Smooth muscle cell (in vitro differentiated cells): ENCODE results near the gene ERGIC2. TPM values are rescaled to one million over a fixed set of nuclear protein-coding genes. Genes with fewer than 3 reads are reported as not detected.

Experiments used
- DNase-seq: peaks from one replicate; lab custom pipeline; 2025; ENCODE audit not compliant: unreplicated experiment; lab: John Stamatoyannopoulos, UW
- H2AFZ ChIP-seq: fragments of 200-600 bp; sonication (generic); 2 replicates; pipeline ENCODE4 v1.6.0; 2016; ENCODE audit warnings: antibody characterized with exemption, low read depth, mild to moderate bottlenecking
- H3F3A ChIP-seq: fragments of 200-600 bp; sonication (generic); 2 replicates; pipeline ENCODE4 v1.6.0; 2017; ENCODE audit warnings: antibody characterized with exemption, low read depth
- H3K27ac ChIP-seq: fragments of 200-600 bp; sonication (generic); 2 replicates; pipeline ENCODE4 v1.5.1; 2016; ENCODE audit warnings: low read depth, mild to moderate bottlenecking
- H3K27me3 ChIP-seq: fragments of 200-600 bp; sonication (generic); 2 replicates; pipeline ENCODE4 v1.6.1; 2016; ENCODE audit warnings: low read depth, mild to moderate bottlenecking
- H3K36me3 ChIP-seq: fragments of 200-600 bp; sonication (generic); 2 replicates; pipeline ENCODE4 v1.5.1; 2016; ENCODE audit warnings: low read depth
- H3K4me1 ChIP-seq: fragments of 200-600 bp; sonication (generic); 2 replicates; pipeline ENCODE4 v1.5.1; 2016; ENCODE audit warnings: low read depth
- H3K4me2 ChIP-seq: fragments of 200-600 bp; sonication (generic); 2 replicates; pipeline ENCODE4 v1.6.0; 2016; ENCODE audit warnings: mild to moderate bottlenecking
- H3K4me3 ChIP-seq: fragments of 200-600 bp; sonication (generic); 2 replicates; pipeline ENCODE4 v1.5.1; 2016; ENCODE audit warnings: mild to moderate bottlenecking
- H3K79me2 ChIP-seq: fragments of 200-600 bp; sonication (generic); 2 replicates; pipeline ENCODE4 v1.6.0; 2016; ENCODE audit warnings: low read depth, mild to moderate bottlenecking
- H3K9ac ChIP-seq: fragments of 200-600 bp; sonication (generic); 2 replicates; pipeline ENCODE4 v1.6.0; 2016; ENCODE audit warnings: low read depth
- H3K9me3 ChIP-seq: fragments of 200-600 bp; sonication (generic); replicated peaks from 2 replicates; pipeline ENCODE4 v1.5.1; 2016; ENCODE audit warnings: low read depth
- H4K20me1 ChIP-seq: fragments of 200-600 bp; sonication (generic); 2 replicates; pipeline ENCODE4 v1.6.0; 2016; ENCODE audit warnings: low read depth
- WGBS: methylation state at CpG from one replicate; pipeline ENCODE4 v1.1.7; 2016; ENCODE audit warnings: low lambda C conversion rate; 5-methylcytosine and 5-hydroxymethylcytosine counted together
- polyA plus RNA-seq: library from polyadenylated mRNA; unstranded; fragments of >200 nt; fragmentation: Nextera tagmentation; extraction: Ambion mirVana; gene quantifications from 2 replicates; pipeline ENCODE4 v1.2.1, GENCODE V29; 2016
- total RNA-seq: library from RNA; depleted of rRNA; stranded (reverse); fragments of >200 nt; gene quantifications from 2 replicates; pipeline ENCODE4 v1.2.3, GENCODE V29; 2014
- TF ChIP-seq, protein P1 (sequence below): fragments of 200-600 bp; sonication (generic); IDR thresholded peaks from 2 replicates; pipeline ENCODE4 v1.5.1; 2017; ENCODE audit warnings: borderline replicate concordance, mild to moderate bottlenecking, antibody characterized with exemption; ENCODE audit not compliant: insufficient read depth, poor library complexity, severe bottlenecking

The ERGIC2 gene, protein sequence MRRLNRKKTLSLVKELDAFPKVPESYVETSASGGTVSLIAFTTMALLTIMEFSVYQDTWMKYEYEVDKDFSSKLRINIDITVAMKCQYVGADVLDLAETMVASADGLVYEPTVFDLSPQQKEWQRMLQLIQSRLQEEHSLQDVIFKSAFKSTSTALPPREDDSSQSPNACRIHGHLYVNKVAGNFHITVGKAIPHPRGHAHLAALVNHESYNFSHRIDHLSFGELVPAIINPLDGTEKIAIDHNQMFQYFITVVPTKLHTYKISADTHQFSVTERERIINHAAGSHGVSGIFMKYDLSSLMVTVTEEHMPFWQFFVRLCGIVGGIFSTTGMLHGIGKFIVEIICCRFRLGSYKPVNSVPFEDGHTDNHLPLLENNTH
- total RNA-seq (121 and 152 TPM in 2 replicates), polyA plus RNA-seq (139 and 177 TPM in 2 replicates)

DNA sequence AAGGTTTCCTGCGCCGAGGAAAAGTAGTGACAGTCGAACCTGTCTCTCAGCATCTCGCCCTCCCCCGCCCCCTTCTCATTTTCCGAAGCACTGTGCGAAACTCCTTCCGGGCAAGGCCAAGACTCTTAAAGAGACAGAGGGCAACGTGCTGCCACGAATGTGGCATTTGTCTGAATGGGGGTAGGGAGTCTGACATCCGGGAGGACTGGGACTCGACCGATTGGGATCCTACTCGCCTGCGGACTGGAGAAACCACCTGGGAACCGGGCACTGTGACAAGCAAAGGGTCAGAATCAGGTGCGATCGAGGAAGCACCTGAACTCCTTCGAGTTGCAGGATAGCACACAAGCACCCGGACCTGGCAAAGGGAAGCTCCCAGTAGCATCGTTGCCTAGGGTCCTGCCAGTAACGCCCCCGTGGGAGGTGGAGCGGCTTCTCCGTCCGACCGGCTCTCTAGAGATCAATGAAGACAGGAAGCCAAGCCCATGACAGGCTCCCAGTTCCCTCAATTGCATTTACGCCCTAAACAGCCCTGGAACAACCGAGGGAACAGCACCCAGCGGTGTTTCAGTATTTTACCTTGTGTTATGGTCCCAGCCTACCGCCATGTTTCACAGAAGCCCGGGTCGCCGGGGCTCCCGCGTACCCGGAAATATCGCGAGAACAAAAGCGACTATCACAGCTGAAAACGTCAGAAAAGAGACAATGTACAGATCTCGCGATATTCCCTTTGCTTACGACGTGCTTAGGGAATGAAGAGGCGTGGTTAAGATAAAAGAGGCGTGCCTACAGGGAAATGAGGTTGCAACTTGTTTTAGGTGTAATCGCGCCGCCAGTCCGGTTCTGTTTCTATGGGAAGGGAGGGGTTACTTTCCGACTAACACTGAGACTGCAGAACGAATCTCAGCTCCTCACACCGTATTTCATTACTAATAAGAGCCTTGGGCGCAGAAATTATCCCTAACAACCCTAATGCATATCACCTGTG is at the start of gene ERGIC2:
TSS of gene ERGIC2 (minus strand) at position 637 of the 988 bp plus-strand sequence. CDS start 9,539 bp downstream, outside the sequence.
- Histone ChIP-seq H3F3A (no peaks in the 10 kb centered on the region), H3K4me1 (peaks cover 10% of the 10 kb centered on the region), H3K9ac (peak within 1 kb of the TSS; percentile 98), H3K4me3 (peak within 1 kb of the TSS; percentile 83), H3K9me3 (no peaks in the 10 kb centered on the region), H3K27ac (peak within 1 kb of the TSS; percentile 95), H2AFZ (peak within 1 kb of the TSS; percentile 99), H3K79me2 (peaks cover 47% of the 10 kb centered on the region), H3K36me3 (no peaks in the 10 kb centered on the region), H3K27me3 (no peaks in the 10 kb centered on the region), H4K20me1 (peaks cover 9% of the 10 kb centered on the region), H3K4me2 (peak within 1 kb of the TSS; percentile 92)
- WGBS, result under 1% methylated on average over 55 of the region's 55 CpGs
- peak; percentile 65 for DNase-seq
- TF ChIP-seq, protein P1, sequence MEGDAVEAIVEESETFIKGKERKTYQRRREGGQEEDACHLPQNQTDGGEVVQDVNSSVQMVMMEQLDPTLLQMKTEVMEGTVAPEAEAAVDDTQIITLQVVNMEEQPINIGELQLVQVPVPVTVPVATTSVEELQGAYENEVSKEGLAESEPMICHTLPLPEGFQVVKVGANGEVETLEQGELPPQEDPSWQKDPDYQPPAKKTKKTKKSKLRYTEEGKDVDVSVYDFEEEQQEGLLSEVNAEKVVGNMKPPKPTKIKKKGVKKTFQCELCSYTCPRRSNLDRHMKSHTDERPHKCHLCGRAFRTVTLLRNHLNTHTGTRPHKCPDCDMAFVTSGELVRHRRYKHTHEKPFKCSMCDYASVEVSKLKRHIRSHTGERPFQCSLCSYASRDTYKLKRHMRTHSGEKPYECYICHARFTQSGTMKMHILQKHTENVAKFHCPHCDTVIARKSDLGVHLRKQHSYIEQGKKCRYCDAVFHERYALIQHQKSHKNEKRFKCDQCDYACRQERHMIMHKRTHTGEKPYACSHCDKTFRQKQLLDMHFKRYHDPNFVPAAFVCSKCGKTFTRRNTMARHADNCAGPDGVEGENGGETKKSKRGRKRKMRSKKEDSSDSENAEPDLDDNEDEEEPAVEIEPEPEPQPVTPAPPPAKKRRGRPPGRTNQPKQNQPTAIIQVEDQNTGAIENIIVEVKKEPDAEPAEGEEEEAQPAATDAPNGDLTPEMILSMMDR, result no peak

DNA sequence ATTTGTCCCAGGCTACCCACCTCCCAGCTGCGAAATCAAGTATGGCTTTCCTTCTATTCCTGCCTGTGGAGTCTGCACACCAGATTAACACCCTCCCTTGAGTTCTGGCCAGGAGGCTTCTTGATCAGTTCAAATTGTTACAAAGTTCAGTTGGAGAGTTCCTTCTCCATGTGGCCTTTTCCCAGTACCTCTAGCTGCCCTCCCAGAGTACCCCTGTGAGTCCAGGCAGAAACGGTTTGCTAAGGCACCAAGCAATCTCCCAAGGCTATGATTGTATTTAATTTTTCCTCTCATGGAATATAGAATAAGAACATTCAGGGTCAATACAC is 49.7 kb upstream of the ERGIC2 start:
- Histone ChIP-seq H2AFZ (no peak overlapping the region), H3K27me3 (no peaks in the 10 kb centered on the region), H4K20me1 (no peaks in the 10 kb centered on the region), H3K4me3 (no peak overlapping the region), H3F3A (no peaks in the 10 kb centered on the region), H3K27ac (no peak overlapping the region), H3K36me3 (no peaks in the 10 kb centered on the region), H3K4me1 (no peaks in the 10 kb centered on the region), H3K4me2 (no peak overlapping the region), H3K9ac (no peak overlapping the region), H3K9me3 (no peaks in the 10 kb centered on the region), H3K79me2 (no peaks in the 10 kb centered on the region)
- WGBS, result 91% methylated on average over 2 of the region's 2 CpGs
- TF ChIP-seq, protein P1, result no peak
- no peak for DNase-seq

DNA sequence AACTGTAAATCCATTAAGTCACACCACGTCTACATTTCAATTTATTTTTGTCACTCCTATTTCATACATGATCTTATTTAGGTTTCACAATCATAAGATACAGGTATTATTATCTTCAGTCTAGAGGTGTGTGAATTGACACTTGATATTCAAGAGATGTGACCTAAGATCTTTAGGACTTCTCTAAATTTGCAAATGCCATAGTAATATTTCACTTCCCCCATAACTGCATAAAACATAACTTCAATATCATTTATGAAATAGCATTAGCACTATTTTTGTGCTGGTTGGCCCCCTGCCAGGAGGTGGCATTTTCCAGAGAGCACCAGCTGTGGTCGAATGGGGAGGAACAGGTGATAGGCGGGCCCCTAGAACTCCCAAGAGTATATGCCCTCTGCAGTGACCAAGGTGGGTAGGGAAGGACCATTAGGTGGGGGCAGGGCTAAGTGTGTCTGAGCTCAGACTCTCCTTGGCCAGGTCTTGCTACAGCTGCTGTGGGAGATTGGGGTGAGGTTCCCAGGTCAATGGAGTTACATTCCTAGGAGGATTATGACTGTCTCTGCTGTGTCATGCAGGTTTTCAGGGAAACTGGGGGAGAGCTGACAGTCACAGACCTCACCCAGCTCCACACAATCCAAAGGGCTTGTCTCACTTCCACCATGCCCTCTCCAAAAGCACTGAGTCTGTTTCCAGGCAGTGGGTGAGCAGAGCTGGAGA is 49.2 kb upstream of the ERGIC2 start:
- Histone ChIP-seq H2AFZ (no peak overlapping the region), H3K9ac (no peak overlapping the region)
- WGBS, result 92% methylated on average over 3 of the region's 3 CpGs

More for the DNA sequence above, 49.2 kb upstream of the ERGIC2 start:
- Histone ChIP-seq H3K4me2 (no peak overlapping the region), H4K20me1 (no peaks in the 10 kb centered on the region), H3K27ac (no peak overlapping the region), H3K79me2 (no peaks in the 10 kb centered on the region), H3K9me3 (no peaks in the 10 kb centered on the region), H3F3A (no peaks in the 10 kb centered on the region), H3K4me3 (no peak overlapping the region), H3K36me3 (no peaks in the 10 kb centered on the region), H3K4me1 (no peaks in the 10 kb centered on the region), H3K27me3 (no peaks in the 10 kb centered on the region)
- no peak for DNase-seq
- TF ChIP-seq, protein P1, result no peak
